KOPT-K1 (cell line): ENCODE measurements around the gene OCLN.
"Not testable (repeated sequence)": the region's sequence is repeated elsewhere in the genome, so short reads cannot be mapped to it uniquely, and the experiment has no call there.

ENCODE experiments used
- H3K27ac ChIP-seq: fragments of 200-600 bp; sonication (generic); 2 replicates; pipeline ENCODE4 v1.5.1; 2016; ENCODE audit warnings: antibody characterized with exemption, mild to moderate bottlenecking, low read depth, low read length; ENCODE audit not compliant: poor library complexity, severe bottlenecking
- H3K36me3 ChIP-seq: fragments of 200-600 bp; sonication (generic); 2 replicates; pipeline ENCODE4 v1.5.1; 2017; ENCODE audit warnings: antibody characterized with exemption, mild to moderate bottlenecking, low read length, moderate library complexity; ENCODE audit not compliant: insufficient read depth
- H3K9me3 ChIP-seq: fragments of 200-600 bp; sonication (generic); 2 replicates; pipeline ENCODE4 v1.5.1; 2017; ENCODE audit warnings: antibody characterized with exemption, low read length, mild to moderate bottlenecking; ENCODE audit not compliant: insufficient read depth, poor library complexity, severe bottlenecking

The OCLN gene

DNA sequence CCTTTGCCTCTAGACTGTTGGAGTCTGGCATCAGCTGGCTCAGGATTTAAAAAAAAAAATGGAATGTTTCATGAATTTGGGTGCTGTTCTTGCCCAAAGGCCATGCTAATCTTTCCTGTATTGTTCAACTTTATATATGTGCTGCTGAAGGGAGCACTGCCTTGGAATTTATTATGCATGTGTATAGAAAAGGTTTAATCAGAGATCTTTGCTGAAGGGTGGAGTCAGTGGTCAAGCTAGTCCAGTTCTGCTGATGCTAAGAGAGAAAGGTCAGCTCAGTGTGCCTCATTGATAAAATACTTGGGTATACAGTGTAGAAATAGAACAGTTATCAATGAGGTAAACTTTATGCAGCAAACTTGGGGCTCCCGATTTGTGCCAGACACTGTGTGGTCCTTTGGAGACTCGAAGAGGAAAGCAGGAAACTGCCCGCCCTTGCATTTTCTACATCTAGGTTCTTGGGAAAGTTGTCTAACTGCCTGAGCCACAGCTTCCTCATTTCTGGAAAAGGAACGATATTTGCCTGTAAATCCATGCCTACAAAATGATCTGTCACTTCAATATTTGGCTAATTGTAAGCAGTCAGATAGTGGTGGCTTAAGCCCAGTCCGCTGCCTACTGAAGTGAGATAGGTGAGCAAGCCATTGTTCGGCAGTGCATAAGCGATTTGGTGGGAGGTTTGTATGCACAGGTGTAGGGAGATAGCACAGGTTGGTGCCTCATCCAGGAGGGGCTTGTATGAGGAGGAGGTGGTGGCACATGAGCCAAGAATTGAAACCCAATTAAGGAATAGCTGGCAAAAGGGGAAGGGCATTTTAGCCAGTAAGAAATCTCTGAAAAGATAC lies 38.2 kb downstream of the OCLN start:
- H3K36me3 ChIP-seq, result no peaks in the 10 kb centered on the region
- H3K27ac ChIP-seq, result no peak overlapping the region

DNA sequence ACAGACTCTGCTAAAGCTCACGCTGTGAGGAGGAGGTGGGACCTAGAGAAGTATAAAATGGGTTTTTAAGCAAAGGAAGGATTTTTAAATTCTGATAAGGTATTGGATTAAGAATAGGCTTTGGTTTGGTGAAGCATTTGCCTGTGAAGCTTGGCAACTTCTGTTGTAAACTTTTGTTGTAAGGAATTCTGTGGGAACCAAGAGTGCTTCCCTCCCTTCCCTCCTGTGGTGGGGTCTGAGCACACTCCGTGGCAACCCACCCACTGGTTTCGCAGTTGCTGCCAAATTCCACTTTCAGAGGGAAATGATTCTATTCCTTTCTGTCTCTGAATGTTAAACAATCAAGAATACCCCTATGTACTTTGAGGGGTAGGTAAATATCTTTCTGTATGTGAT lies 38.8 kb downstream of the OCLN start:
- no peaks in the 10 kb centered on the region for H3K9me3 ChIP-seq
- no peak overlapping the region for H3K27ac ChIP-seq
- no peaks in the 10 kb centered on the region for H3K36me3 ChIP-seq

More for the DNA sequence above, 38.2 kb downstream of the OCLN start:
- no peaks in the 10 kb centered on the region for H3K9me3 ChIP-seq

DNA sequence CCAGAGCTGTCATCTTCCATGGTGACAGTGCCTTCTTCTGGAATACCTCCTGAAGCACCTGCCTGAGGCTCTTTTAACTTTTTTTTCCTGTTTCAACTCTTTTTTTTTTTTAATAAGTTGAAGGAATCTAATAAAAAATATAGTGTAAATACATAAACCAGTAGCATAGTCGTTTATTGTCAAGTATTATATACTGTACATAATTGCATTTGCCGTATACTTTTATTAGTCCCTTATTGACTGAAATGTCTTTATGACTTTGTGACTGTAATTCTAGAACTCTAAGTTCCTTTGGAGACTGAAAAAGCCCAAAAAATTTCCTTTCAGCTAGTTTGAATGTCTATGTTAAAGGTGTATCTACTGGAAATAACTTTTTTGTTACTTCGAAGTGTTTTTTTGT lies 45.3 kb downstream of the OCLN start:
- H3K9me3 ChIP-seq, H3K27ac ChIP-seq, H3K36me3 ChIP-seq: not testable (repeated sequence)

DNA sequence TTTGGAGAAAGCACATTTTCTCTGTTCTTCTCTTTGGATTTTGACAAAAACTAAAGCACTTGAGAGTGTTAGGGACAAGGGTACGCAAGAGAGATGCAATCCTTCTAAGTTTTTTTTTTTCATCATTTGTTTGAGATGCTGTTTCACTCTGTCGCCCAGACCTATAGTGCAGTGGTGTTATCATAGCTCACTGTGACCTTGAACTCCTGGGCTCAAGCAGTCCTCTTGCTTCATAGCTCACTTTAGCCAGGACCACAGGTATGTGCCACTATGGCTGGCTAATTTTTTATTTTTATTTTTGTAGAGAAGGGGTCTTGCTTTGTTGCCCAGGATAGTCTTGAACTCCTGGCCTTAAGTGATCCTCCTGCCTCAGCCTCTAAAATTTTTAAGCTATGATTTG lies 46.1 kb downstream of the OCLN start:
- H3K27ac ChIP-seq, H3K9me3 ChIP-seq, H3K36me3 ChIP-seq: not testable (repeated sequence)

DNA sequence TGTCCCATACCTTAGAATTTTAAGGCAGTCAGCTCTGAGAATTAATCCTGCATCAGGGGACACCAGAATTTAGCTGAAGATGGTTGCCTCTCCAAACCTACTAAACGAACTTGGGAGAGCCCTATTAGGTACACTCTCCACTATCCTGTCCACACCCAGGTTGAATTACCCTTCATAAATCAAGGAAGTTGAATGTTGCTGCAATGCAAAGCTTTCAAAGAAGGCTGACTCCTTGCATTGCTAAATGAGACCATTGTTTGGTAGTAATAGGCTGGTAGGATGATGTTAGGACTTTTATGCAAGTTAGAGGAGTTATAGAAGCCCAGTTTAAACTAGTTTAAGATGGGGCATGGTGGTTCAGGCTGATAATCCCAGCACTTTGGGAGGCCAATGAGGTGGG lies 48.8 kb downstream of the OCLN start:
- not testable (repeated sequence) for H3K27ac ChIP-seq, H3K9me3 ChIP-seq, H3K36me3 ChIP-seq

DNA sequence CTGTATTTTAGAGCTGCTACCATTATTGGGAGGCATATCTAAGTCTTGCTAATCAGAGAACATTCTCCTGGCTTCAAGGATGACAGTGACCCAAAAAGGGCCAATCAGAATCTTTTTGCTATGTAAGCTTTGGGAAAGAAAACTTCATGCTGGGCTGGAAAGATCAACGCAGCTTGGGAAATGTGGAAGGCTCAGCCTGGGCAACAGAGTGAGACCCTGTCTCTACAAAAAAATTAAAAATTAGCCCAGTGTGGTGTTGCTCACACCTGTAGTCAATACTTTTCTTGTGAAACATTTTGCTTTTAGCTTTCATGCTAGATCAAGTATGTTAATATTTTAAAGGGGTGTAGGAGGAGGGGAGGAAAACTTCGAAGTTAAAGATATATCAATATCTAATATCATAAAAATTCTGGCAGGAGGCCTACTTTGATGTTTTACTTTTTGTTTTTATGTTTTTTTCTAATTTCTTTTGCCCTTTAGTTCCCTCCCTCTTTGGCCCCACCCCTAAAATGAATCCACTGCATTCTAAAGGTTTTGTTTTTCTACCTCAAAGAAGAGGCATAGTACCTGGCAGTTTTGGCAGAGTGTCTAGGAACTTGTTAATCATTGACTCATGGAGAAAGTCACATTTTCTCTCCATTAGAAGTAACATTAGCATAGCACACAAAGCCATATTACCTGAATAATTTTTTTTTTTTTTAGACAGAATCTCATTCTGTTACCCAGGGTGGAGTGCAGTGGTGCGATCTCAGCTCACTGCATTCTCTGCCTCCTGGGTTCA lies 50.4 kb downstream of the OCLN start:
- H3K36me3 ChIP-seq, H3K27ac ChIP-seq, H3K9me3 ChIP-seq: not testable (repeated sequence)

DNA sequence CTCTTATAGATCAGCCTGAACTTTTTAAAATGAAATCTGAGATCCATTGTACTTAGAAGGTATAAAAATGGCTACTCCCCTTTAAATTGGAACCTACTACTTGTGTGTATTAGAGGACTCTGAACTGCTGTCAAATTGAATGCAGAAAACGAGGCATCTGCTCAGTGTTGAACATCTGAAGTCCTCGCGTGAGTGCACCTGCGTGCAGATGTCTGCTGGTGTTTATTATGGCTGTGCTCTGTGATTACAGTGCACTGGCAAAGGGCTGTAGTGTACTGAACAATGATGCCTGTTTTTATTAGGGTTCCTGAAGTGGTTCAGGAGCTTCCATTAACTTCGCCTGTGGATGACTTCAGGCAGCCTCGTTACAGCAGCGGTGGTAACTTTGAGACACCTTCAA lies 52.0 kb downstream of the OCLN start:
- H3K36me3 ChIP-seq, H3K9me3 ChIP-seq: not testable (repeated sequence)

DNA sequence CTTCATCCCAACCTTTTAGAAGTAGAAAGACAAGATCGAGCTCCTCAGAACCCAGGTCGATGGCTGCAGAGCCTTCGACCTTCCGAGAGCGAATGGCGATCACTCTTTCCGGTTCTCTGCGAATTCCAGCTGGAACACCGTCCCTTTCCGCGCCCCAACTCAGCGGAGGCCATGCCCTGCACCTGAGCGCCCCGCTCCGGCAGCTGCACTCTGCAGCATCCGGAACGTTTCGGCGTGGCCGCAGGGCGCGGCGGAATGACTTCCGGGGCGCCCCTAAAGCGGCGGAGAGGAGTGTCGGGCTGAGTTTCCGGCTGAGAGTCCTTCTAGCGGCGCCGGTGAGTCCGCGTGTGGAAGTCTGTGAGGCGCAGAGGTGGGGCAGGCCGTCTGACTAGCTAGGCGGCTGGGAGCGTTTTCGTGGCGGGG lies 67.3 kb downstream of the OCLN start, which contains the start of gene GTF2H2C:
Gene GTF2H2C, plus strand, starts transcription at position 284 of the 423 bp plus-strand sequence. CDS start 4,942 bp downstream, outside the sequence.
- peak within 1 kb of the TSS; percentile 50 for H3K27ac ChIP-seq
- H3K9me3 ChIP-seq, H3K36me3 ChIP-seq: not testable (repeated sequence)

More for the DNA sequence above, 52.0 kb downstream of the OCLN start:
- H3K27ac ChIP-seq, result not testable (repeated sequence)

DNA sequence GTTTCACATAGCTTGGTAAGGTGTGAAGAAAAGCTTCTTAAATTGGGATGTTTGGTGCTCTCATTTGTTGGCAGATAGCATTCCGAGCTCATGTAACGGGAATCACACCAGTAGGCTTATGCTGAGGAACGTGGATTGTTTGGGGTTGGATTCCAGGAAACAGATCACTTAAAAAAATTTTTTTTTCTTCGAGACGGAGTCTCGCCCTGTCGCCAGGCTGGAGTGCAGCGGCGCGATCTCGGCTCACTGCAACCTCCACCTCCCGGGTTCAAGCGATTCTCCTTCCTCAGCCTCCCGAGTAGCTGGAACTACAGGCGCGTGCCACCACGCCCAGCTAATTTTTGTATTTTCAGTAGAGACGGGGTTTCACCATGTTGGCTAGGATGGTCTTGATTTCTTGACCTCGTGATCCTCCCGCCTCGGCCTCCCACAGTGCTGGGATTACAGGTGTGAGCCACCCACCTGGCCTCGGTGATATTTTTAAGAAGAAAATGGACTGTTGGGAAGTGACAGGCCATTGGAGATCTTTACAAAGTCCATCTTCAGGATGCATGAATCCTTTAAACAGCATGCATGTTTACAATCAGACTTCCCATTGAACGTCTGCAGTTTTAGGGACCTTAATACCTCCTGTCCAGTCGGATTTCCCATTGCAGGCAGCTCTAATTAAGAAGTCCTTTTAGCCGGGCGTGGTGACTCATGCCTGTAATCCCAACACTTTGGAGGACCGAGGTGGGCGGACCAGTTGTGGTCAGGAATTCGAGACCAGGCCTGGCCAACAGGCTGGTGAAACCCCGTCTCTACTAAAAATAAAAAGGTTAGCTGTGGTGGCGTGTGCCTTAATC lies 68.2 kb downstream of the OCLN start:
- not testable (repeated sequence) for H3K27ac ChIP-seq, H3K36me3 ChIP-seq

DNA sequence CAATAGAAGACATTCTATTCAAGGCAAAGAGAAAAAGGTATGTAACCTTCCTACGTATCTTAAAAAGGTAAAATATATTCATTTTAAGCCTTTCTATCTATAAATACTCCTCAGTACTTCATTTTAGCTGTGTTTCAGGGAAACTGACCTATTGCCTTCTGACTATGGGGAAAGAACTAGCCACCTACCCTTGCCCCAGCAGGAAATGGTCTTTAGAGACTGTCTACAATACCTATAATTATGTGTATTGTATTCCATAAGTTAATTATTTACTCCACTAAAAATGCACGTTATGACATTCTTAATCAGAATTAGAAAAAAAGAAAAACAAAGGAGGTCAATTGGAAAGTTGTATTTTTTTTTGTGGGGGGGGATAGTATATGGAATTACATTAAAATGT lies 73.6 kb downstream of the OCLN start:
- not testable (repeated sequence) for H3K9me3 ChIP-seq, H3K27ac ChIP-seq, H3K36me3 ChIP-seq

More for the DNA sequence above, 68.2 kb downstream of the OCLN start:
- not testable (repeated sequence) for H3K9me3 ChIP-seq

DNA sequence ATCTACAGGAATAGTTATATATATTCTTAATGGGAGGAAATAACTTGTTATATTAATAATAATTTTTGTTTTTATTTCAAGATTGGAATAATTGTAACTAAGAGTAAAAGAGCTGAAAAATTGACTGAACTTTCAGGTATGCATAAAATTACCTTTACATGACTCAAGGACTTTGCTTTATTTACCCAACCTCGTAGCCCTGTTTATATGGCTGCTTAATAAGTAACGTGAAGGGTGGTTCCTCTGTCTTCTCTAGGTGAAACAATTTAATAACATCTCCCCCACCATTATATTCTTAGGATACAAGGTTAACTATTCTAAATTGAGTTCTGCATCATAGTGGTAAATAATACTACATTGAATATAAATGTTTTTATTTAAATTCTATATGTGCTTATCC lies 75.5 kb downstream of the OCLN start:
- H3K27ac ChIP-seq, H3K36me3 ChIP-seq, H3K9me3 ChIP-seq: not testable (repeated sequence)

DNA sequence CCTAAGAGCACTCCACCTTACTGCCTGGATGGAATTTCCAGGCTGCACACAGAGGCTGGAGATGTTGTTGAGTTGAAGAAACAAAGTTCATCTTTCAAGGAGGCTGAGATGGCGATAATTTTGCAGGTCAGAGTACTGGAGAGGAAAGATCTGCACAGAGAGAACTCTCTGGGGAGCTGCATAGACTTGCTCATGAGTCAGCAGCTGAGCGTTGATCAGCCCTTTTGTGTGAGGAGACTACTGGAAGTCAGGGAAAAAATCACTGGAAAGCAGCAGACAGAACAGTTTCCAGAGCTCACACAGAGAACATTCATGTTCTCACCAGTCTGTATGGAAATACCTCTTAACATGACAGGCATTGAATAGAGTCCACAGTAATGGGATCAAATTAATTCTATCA lies 90.8 kb downstream of the OCLN start:
- not testable (repeated sequence) for H3K9me3 ChIP-seq, H3K36me3 ChIP-seq, H3K27ac ChIP-seq

DNA sequence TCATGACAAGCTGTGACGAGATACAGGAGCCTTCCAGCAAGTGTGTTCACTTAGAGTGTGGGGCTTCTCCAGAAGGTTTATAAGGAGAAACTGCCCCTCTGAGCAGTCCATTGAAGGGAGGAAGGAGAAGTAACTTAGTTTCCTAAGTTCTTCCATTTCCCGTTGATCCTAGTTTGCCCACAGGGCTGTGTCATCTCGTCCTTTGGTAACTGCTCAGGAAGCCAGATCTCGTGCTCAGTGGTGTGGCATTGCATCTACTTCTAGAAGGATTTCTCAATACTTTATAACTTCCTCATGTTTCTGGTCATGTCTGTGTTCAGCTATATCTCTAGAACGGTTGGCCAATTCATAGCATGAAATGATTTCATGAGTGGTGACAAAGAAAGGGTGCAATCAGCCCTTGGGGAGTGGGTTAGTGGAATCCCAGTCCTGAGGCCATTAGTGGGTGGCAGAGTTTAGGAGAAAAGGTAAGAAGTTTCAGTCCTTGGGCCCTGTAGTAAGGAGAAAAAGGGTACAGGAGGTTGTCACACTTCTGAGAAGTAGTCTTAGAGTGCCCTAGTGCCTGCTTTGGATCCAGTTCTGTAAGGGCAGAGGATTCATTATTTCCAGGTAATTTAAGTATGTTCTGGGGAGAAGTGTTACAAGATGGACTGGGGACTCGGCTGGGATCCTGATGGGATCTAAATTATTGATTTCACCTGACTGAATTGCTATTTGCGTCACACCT lies 103.7 kb downstream of the OCLN start:
- H3K36me3 ChIP-seq, H3K9me3 ChIP-seq, H3K27ac ChIP-seq: not testable (repeated sequence)

DNA sequence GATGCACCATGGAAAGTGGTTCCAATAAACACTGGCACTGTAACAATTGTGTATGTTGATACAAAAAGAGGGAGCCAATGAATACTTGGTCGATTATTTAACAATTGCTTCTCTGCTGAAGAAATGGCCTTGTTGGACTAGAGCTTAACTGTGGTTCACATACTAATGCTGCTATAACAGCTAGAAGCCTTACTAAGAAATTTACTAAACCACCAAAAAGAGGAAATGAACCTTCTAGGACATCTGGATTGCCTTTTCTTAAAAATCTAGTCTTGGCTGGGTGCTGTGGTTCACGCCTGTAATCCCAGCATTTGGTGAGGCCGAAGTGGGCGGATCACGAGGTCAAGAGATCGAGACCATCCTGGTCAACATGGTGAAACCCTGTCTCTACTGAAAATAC lies 109.4 kb downstream of the OCLN start:
- H3K36me3 ChIP-seq, H3K27ac ChIP-seq, H3K9me3 ChIP-seq: not testable (repeated sequence)
